Naive thymus-derived CD8-positive, alpha-beta T cell (primary cell): Measurements from ENCODE around the gene STAG1. TPM values are rescaled to one million over a fixed set of nuclear protein-coding genes. Genes with fewer than 3 reads are reported as not detected.
A peak's percentile ranks its signal among the peaks of the same experiment; 100 is the strongest.
"Not testable (repeated sequence)": the region's sequence is repeated elsewhere in the genome, so short reads cannot be mapped to it uniquely, and the experiment has no call there.

Experiments used
- ATAC-seq, 2 donors: fragments of 150-1000 bp; cut with Tn5 transposase in 1 of 2; sonication (Bioruptor Pico), chemical (Tn5 transposase) in 1 of 2; 1 replicate in 1 of 2; 2 replicates in 1 of 2; pipeline ENCODE4 v1.10.0; 2021; ENCODE audit warnings: mild to moderate bottlenecking in 2 of 2, moderate library complexity in 2 of 2
- POLR2A ChIA-PET: fragments of 350-600 bp; sonication (Branson Sonifier 250); formaldehyde crosslinking; loops from one replicate; lab custom pipeline; 2021; ENCODE audit warnings: antibody characterized with exemption; lab: Charles Lee
- DNase-seq, 10 donors: peaks; one replicate each; pipeline versions ENCODE4 v3.0.0 to v3.0.0-alpha.2; 2020 to 2022
- H3K27ac Mint-ChIP-seq, 10 donors: one replicate each; pipeline ENCODE4 v1.8.0; 2020 to 2022; ENCODE audit warnings: mild to moderate bottlenecking in 10 of 10, mixed read lengths in 10 of 10, moderate library complexity in 4 of 10, inconsistent platforms in 1 of 10
- H3K27me3 Mint-ChIP-seq, 5 donors: one replicate each; pipeline ENCODE4 v1.8.0; 2021 to 2022; ENCODE audit warnings: mixed read lengths in 5 of 5
- H3K36me3 Mint-ChIP-seq, 3 donors: one replicate each; pipeline ENCODE4 v1.8.0; 2020 to 2022; ENCODE audit warnings: mixed read lengths in 3 of 3, mild to moderate bottlenecking in 2 of 3, inconsistent platforms in 1 of 3
- H3K4me1 Mint-ChIP-seq, 4 donors: one replicate each; pipeline ENCODE4 v1.8.0; 2021 to 2022; ENCODE audit warnings: mixed read lengths in 4 of 4
- H3K4me3 Mint-ChIP-seq, 10 donors: one replicate each; pipeline ENCODE4 v1.8.0; 2020 to 2022; ENCODE audit warnings: mild to moderate bottlenecking in 10 of 10, mixed read lengths in 10 of 10, moderate library complexity in 6 of 10, inconsistent platforms in 1 of 10
- H3K9me3 Mint-ChIP-seq, 9 donors: one replicate each; pipeline ENCODE4 v1.8.0; 2020 to 2022; ENCODE audit warnings: mixed read lengths in 9 of 9, mild to moderate bottlenecking in 3 of 9, inconsistent platforms in 1 of 9, moderate library complexity in 1 of 9
- polyA plus RNA-seq, 3 donors: library from polyadenylated mRNA; unstranded; fragments of 300-500 nt; fragmentation: Illumina TruSeq; gene quantifications; one replicate each; pipeline ENCODE4 v1.2.3, GENCODE V29; 2021
- total RNA-seq, 8 experiments: library from RNA in 2 of 8; stranded (reverse) in 2 of 8; gene quantifications; one replicate each; pipeline ENCODE4 v1.2.3 and lab custom pipeline; 2021 to 2026

STAG1 gene
- total and polyA plus RNA-seq, 5 experiments from 2014 or later: 15.1 to 51.2 (median 17.5) TPM

GRCh38 chr3:136755192-136755591, 3.0 kb upstream of the STAG1 start:
- Mint-ChIP-seq H3K9me3 (peaks cover 0 to 3% (median 0%) of the 10 kb centered on the region in 9 donors), H3K4me3 (peak overlapping the region in 1 of 10 donors; percentile 52), H3K36me3 (no peaks in the 10 kb centered on the region), H3K27me3 (peaks cover 0 to 2% (median 0%) of the 10 kb centered on the region in 5 donors), H3K4me1 (peaks cover 22 to 40% (median 29%) of the 10 kb centered on the region in 4 donors), H3K27ac (peak overlapping the region in 9 of 10 donors; percentile 30 to 92 (median 81))
- POLR2A ChIA-PET: interaction anchor here (4.2 kb wide), 1 partner anchor 106 kb away, joined by 108 read pairs; the partner anchor contains the start of gene NCK1
- DNase-seq (no peak), ATAC-seq (no peak)

- POLR2A ChIA-PET: interaction anchor here (0.5 to 4.2 kb wide), 19 partner anchors 11 to 1961 kb away, joined by 3 to 108 read pairs (median 4); partner anchors contain the start of genes MSL2, NCK1 and PCCB
- ATAC-seq (no peak), DNase-seq (no peak)
- Mint-ChIP-seq H3K4me1 (peaks cover 27 to 53% (median 45%) of the 10 kb centered on the region in 4 donors), H3K27ac (peak overlapping the region; percentile 91 to 99 (median 96)), H3K9me3 (peaks cover 0 to 2% (median 0%) of the 10 kb centered on the region in 9 donors), H3K36me3 (no peaks in the 10 kb centered on the region), H3K4me3 (peak overlapping the region; percentile 92 to 98 (median 94)), H3K27me3 (peaks cover 0 to 2% (median 0%) of the 10 kb centered on the region in 5 donors)
These were observed 1.3 kb upstream of the STAG1 start for GRCh38 chr3:136753326-136753939.

DNA sequence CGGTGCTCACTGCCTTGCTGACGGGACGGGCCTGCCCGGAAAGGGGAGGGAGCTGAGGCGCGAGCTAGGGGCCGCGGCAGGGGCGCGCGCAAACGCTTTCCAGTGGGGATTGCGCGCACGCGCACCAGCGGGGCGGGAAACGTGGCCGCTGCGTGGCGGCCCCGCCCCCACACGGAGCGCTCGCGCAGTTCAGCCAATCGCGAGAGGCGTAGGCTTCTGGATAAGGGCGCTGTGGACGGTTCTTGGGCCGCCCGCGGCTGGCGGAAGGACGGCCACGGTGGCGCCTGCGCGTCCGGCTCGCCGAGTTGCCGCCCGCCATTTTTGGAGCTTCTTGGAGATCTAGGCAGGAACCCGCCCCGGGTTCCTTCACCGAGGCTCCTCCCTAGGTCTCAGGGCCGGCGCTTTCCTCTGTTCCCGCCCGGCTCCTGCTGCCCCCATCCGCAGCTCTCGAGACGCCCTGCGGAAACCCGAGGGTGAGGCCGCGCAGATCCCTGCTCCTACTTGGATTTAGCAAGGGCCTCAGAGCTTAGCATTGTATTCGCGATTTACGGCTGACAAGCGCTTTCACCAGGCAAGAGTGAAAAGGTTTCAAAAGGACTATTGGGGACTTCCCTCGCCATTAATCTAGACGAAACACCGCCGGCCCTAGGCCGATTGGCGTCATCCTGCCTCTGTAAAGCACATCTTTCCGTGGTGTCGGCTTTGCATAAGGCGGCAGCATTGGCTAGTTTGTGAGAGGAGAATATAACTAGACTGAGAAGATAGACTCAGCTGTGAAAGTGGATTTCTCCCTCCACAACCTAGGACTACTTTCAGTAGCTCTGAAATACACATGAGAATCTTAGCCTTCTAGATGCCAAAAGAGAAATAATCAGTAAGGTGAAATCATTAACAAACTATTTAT, 496 bp upstream of the STAG1 start:
- Mint-ChIP-seq H3K4me3 (peak overlapping the region; percentile 92 to 98 (median 94)), H3K27me3 (no peaks in the 10 kb centered on the region), H3K27ac (peak overlapping the region; percentile 91 to 99 (median 96)), H3K4me1 (peaks cover 24 to 50% (median 43%) of the 10 kb centered on the region in 4 donors), H3K9me3 (no peaks in the 10 kb centered on the region), H3K36me3 (no peaks in the 10 kb centered on the region)
- DNase-seq (peak; percentile 96 to 99 (median 99)), ATAC-seq (peak; percentile 81 to 84)
- POLR2A ChIA-PET: interaction anchor here (0.5 to 4.2 kb wide), 37 partner anchors 12 to 1857 kb away, joined by 3 to 108 read pairs (median 3); partner anchors contain the start of genes CEP70, MSL2, NCK1 and PCCB

DNA sequence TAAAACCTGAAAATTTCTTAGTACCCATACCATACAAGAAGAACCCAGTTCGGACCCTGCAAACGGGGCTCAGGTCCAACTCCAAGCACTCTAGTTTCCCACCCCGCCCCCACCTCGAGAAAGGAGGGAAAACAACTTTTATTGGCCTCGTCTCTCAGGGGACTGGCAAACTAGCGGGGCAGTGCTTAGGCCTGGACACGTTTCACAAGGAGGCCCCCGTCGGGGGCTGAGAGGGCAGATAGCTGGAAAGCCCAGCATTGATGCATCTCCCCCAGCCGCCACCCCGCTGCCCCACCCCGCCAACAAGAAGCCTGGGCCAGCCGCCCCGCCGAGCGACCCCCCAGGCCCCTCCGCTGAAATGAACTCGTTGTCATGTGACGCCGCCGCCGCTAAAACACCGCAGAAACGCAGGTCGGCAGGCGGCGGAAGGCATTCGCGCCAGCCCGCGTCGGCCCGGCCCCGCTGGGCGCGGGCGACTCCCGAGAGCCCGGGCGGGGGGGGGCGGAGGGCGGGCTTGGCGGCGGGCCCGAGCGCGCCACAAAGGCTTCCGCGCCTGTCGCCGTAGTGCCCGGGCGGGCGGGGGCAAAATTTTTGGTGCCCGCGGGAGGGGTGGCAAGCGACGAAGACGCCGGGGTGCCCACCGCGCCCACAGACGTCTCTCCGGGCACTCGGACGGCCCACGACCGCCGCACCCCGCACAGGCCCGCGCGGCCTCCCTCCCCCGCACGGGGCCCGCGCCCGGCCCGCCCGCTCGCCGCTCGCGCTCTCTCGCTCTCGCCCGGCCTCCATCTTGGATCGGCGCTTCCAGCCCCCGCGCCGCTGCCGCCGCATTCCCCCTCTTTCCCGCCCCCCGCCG, 634 bp downstream of the STAG1 start:
- Mint-ChIP-seq H3K4me3 (peak overlapping the region; percentile 92 to 98 (median 94)), H3K36me3 (no peaks in the 10 kb centered on the region), H3K27ac (peak overlapping the region; percentile 91 to 99 (median 96)), H3K9me3 (no peaks in the 10 kb centered on the region), H3K4me1 (peaks cover 25 to 52% (median 52%) of the 10 kb centered on the region in 4 donors), H3K27me3 (no peaks in the 10 kb centered on the region)
- DNase-seq (peak; percentile 48 to 81 (median 60)), ATAC-seq (peak; percentile 23 to 35)
- POLR2A ChIA-PET: interaction anchor here (0.6 to 4.2 kb wide), 16 partner anchors 17 to 677 kb away, joined by 3 to 108 read pairs (median 6); partner anchors contain the start of genes MSL2, NCK1 and PCCB

DNA sequence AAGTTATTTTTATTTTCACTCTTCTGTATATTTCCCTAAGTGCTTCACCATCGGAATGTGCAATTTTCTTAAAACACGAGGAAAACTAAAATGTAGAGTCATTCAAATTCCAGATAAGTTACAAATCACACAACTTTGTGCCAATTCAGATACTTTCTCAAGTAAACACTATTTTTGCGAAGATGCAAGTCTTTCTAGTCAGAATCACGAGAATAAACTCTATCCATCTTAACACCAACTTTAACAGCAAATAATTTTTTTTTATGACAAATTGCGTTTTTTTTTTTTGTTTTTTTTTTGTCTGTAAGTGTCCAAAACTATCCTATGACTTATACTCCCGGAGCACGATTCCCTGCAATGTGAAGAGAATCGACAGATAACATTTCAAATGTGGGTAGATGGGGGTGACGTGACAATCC, 1.3 kb downstream of the STAG1 start:
- Mint-ChIP-seq H3K4me1 (peaks cover 27 to 59% (median 58%) of the 10 kb centered on the region in 4 donors), H3K27me3 (no peaks in the 10 kb centered on the region), H3K27ac (peak overlapping the region; percentile 58 to 98 (median 88)), H3K4me3 (peak overlapping the region; percentile 74 to 95 (median 90)), H3K36me3 (no peaks in the 10 kb centered on the region), H3K9me3 (no peaks in the 10 kb centered on the region)
- DNase-seq: no peak
- POLR2A ChIA-PET: interaction anchor here (2.4 to 4.2 kb wide), 2 partner anchors 110 to 502 kb away, joined by 15 to 108 read pairs; partner anchors contain the start of genes NCK1 and PCCB
- ATAC-seq: no peak

GRCh38 chr3:136750209-136750896, 1.8 kb downstream of the STAG1 start:
- H3K9me3 Mint-ChIP-seq: no peaks in the 10 kb centered on the region
- ATAC-seq (no peak), DNase-seq (peak in 1 of 10 donors; percentile 15)
- no peaks in the 10 kb centered on the region for H3K27me3 Mint-ChIP-seq
- H3K4me3 Mint-ChIP-seq: peak overlapping the region; percentile 74 to 95 (median 90)
- peak overlapping the region; percentile 58 to 98 (median 88) for H3K27ac Mint-ChIP-seq
- H3K4me1 Mint-ChIP-seq: peaks cover 29 to 64% (median 63%) of the 10 kb centered on the region in 4 donors
- H3K36me3 Mint-ChIP-seq: no peaks in the 10 kb centered on the region
- POLR2A ChIA-PET: no interaction called here

DNA sequence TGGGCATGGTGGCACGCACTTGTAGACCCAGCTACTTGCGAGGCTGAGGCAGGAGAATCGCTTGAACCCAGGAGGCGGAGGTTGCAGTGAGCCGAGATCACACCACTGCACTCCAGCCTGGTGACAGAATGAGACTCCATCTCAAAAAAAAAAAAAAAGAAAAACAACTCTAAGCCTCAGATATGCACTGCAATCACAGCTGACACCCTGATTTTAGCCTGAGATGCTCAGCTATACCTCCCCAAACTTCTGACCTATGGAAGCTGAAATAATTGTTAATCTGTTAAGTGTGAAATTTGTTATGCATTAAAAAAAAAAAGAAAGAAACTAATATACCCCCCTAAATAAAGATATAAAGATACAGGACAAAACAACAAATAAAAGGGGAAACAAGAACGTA, 2.6 kb downstream of the STAG1 start:
- not testable (repeated sequence) for DNase-seq, H3K9me3 Mint-ChIP-seq, H3K36me3 Mint-ChIP-seq, H3K27me3 Mint-ChIP-seq, ATAC-seq
- Mint-ChIP-seq H3K4me3 (peak overlapping the region; percentile 74 to 95 (median 90)), H3K4me1 (peaks cover 28 to 71% (median 63%) of the 10 kb centered on the region in 4 donors), H3K27ac (peak overlapping the region; percentile 36 to 98 (median 87))
- POLR2A ChIA-PET: interaction anchor here (0.7 to 1.2 kb wide), 2 partner anchors 33 to 113 kb away, joined by 3 to 4 read pairs; partner anchors contain the start of gene NCK1

DNA sequence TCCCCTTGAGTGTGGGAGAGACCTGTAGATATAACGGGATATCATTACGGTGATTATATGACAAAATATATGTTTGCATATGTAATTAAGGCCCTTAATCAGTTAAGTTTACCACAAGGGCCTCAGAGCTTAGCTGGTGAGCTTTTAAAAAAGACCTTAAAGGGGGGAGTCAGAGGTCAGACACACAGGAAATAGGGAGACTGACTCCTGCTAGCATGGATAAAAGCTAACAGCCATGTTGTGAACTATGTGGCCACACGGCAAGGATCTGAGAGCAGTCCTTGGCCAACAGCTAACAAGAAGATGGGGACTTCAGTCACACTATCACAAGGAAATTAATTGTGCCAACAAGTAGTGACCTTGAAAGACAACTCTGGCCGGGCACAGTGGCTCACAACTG, 3.1 kb downstream of the STAG1 start:
- Mint-ChIP-seq H3K4me1 (peaks cover 25 to 70% (median 60%) of the 10 kb centered on the region in 4 donors), H3K36me3 (peaks cover 0 to 8% (median 5%) of the 10 kb centered on the region in 3 donors)
- POLR2A ChIA-PET: interaction anchor here (0.7 to 1.2 kb wide), 3 partner anchors 32 to 553 kb away, joined by 3 to 4 read pairs (median 4); partner anchors contain the start of genes MSL2 and NCK1

GRCh38 chr3:136745916-136746315, 6.3 kb downstream of the STAG1 start:
- POLR2A ChIA-PET: no interaction called here
- no peaks in the 10 kb centered on the region for H3K27me3 Mint-ChIP-seq
- DNase-seq: no peak
- peaks cover 0 to 16% (median 3%) of the 10 kb centered on the region in 9 donors for H3K9me3 Mint-ChIP-seq
- H3K4me1 Mint-ChIP-seq: peaks cover 20 to 67% (median 56%) of the 10 kb centered on the region in 4 donors
- peaks cover 0 to 18% (median 16%) of the 10 kb centered on the region in 3 donors for H3K36me3 Mint-ChIP-seq
- ATAC-seq: no peak
- H3K27ac Mint-ChIP-seq: peak overlapping the region in 5 of 10 donors; percentile 29 to 75 (median 53)
- peak overlapping the region in 2 of 10 donors; percentile 14 to 18 for H3K4me3 Mint-ChIP-seq

More for the DNA sequence above, 3.1 kb downstream of the STAG1 start:
- no peaks in the 10 kb centered on the region for H3K27me3 Mint-ChIP-seq
- ATAC-seq (no peak), DNase-seq (no peak)
- peak overlapping the region in 9 of 10 donors; percentile 5 to 98 (median 61) for H3K27ac Mint-ChIP-seq
- H3K4me3 Mint-ChIP-seq: peak overlapping the region in 9 of 10 donors; percentile 2 to 95 (median 45)
- peaks cover 0 to 6% (median 0%) of the 10 kb centered on the region in 9 donors for H3K9me3 Mint-ChIP-seq

DNA sequence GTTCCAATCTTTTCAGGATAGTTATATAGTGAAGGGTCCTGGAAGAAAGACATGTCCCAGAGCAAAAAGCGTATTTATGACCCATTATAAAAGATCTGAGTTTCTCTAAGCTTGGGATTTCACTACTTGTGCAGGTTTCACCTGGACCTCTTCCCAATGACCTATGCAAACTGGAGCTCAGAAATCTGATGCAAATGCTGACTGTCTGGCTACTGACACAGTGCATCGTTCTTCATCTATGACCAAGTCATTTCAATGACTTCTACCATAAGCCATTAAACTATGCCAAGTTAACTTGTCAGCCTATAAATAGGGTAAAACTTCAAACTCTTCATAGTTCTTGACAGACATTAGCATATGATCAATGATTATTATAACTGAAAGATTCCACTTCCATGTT, 11.1 kb downstream of the STAG1 start:
- H3K4me3 Mint-ChIP-seq: no peak overlapping the region

More for the DNA sequence above, 11.1 kb downstream of the STAG1 start:
- peaks cover 0 to 41% (median 17%) of the 10 kb centered on the region in 3 donors for H3K36me3 Mint-ChIP-seq
- DNase-seq: no peak
- peaks cover 25 to 55% (median 46%) of the 10 kb centered on the region in 4 donors for H3K4me1 Mint-ChIP-seq
- POLR2A ChIA-PET: no interaction called here
- H3K27ac Mint-ChIP-seq: no peak overlapping the region
- no peaks in the 10 kb centered on the region for H3K27me3 Mint-ChIP-seq
- peaks cover 0 to 16% (median 3%) of the 10 kb centered on the region in 9 donors for H3K9me3 Mint-ChIP-seq
- ATAC-seq: no peak
